ENCODE measurements around the gene CDK14. TPM values are rescaled to one million over a fixed set of nuclear protein-coding genes. Genes with fewer than 3 reads are reported as not detected.
A peak's percentile ranks its signal among the peaks of the same experiment; 100 is the strongest.

CDK14 gene
- total RNA-seq, 4 donors from 2014 or later: 29.3 to 37.8 (median 33.0) TPM

GRCh38 chr7:90856351-90857070, 260.4 kb downstream of the CDK14 start:
- H3K9me3 ChIP-seq: no peaks in the 10 kb centered on the region
- intact Hi-C loops (cut with DNase I): no loop called here
- H3K27me3 ChIP-seq: no peaks in the 10 kb centered on the region
- TF ChIP-seq POLR2A (IDR thresholded peaks at IDR 0.05) (no peak), CTCF (IDR thresholded peaks at IDR 0.05) (no peak)
- no peak overlapping the region for H3K4me3 ChIP-seq (replicated peaks in 1 of 3)
- WGBS, 2 donors: 93 to 94% methylated on average over 6 of the region's 6 CpGs
- H3K27ac ChIP-seq: no peak overlapping the region
- H3K36me3 ChIP-seq: no peaks in the 10 kb centered on the region
- no peak for DNase-seq
- no peaks in the 10 kb centered on the region for H3K4me1 ChIP-seq

GRCh38 chr7:90857603-90858002, 261.5 kb downstream of the CDK14 start:
- no peak for TF ChIP-seq POLR2A (IDR thresholded peaks at IDR 0.05)
- no peak for TF ChIP-seq CTCF (IDR thresholded peaks at IDR 0.05)
- WGBS, 2 donors: 67 to 89% methylated on average over 2 of the region's 2 CpGs
- H3K4me3 ChIP-seq (replicated peaks in 1 of 3): no peak overlapping the region
- peak in 1 of 2 donors; percentile 3 for DNase-seq
- no peaks in the 10 kb centered on the region for H3K9me3 ChIP-seq
- intact Hi-C loops (cut with DNase I): no loop called here
- H3K27ac ChIP-seq: no peak overlapping the region
- H3K27me3 ChIP-seq: no peaks in the 10 kb centered on the region
- H3K36me3 ChIP-seq: no peaks in the 10 kb centered on the region
- H3K4me1 ChIP-seq: no peaks in the 10 kb centered on the region

GRCh38 chr7:90858546-90858945, 262.4 kb downstream of the CDK14 start:
- Histone ChIP-seq H3K4me1 (no peaks in the 10 kb centered on the region), H3K36me3 (no peaks in the 10 kb centered on the region), H3K9me3 (no peaks in the 10 kb centered on the region), H3K27ac (no peak overlapping the region), H3K4me3 (replicated peaks in 1 of 3) (no peak overlapping the region), H3K27me3 (no peaks in the 10 kb centered on the region)
- WGBS, 2 donors: 91 to 92% methylated on average over 2 of the region's 2 CpGs
- TF ChIP-seq CTCF (IDR thresholded peaks at IDR 0.05): no peak
- no peak for TF ChIP-seq POLR2A (IDR thresholded peaks at IDR 0.05)
- intact Hi-C loops (cut with DNase I): no loop called here
- no peak for DNase-seq

GRCh38 chr7:90859521-90859920, 263.4 kb downstream of the CDK14 start:
- Histone ChIP-seq H3K9me3 (no peaks in the 10 kb centered on the region), H3K4me3 (replicated peaks in 1 of 3) (no peak overlapping the region), H3K27ac (no peak overlapping the region), H3K27me3 (no peaks in the 10 kb centered on the region), H3K36me3 (no peaks in the 10 kb centered on the region), H3K4me1 (no peaks in the 10 kb centered on the region)
- TF ChIP-seq CTCF (IDR thresholded peaks at IDR 0.05): no peak
- TF ChIP-seq POLR2A (IDR thresholded peaks at IDR 0.05): no peak
- intact Hi-C loops (cut with DNase I): no loop called here
- DNase-seq: no peak

- no peak for DNase-seq
- intact Hi-C loops (cut with DNase I): no loop called here
- H3K36me3 ChIP-seq: no peaks in the 10 kb centered on the region
- whole genome bisulfite sequencing, 2 donors: 89 to 90% methylated on average over 1 of the region's 1 CpG
- no peaks in the 10 kb centered on the region for H3K9me3 ChIP-seq
- no peaks in the 10 kb centered on the region for H3K27me3 ChIP-seq
- no peak overlapping the region for H3K4me3 ChIP-seq (replicated peaks in 1 of 3)
- H3K4me1 ChIP-seq: no peaks in the 10 kb centered on the region
- TF ChIP-seq CTCF (IDR thresholded peaks at IDR 0.05) (no peak), POLR2A (IDR thresholded peaks at IDR 0.05) (no peak)
- H3K27ac ChIP-seq: no peak overlapping the region
Measured at GRCh38 chr7:90864088-90864487, 268.0 kb downstream of the CDK14 start.
